WTC11 (cell line): ENCODE measurements around the gene TBRG1. TPM values are rescaled to one million over a fixed set of nuclear protein-coding genes. Genes with fewer than 3 reads are reported as not detected.

ENCODE experiments used
- ATAC-seq: fragments of 200-7000 bp; cut with Tn5 transposase; 2 replicates; pipeline ENCODE4 v1.10.0; 2021; ENCODE audit warnings: mild to moderate bottlenecking, moderate library complexity
- CTCF ChIA-PET: fragments of 300-600 bp; sonication (Branson Sonifier 250); formaldehyde crosslinking; loops from one replicate; lab custom pipeline; 2021; ENCODE audit warnings: antibody characterized with exemption; lab: Charles Lee
- POLR2A ChIA-PET: fragments of 350-600 bp; sonication (Branson Sonifier 250); formaldehyde crosslinking; loops from one replicate; lab custom pipeline; 2021; ENCODE audit warnings: antibody characterized with exemption; lab: Charles Lee
- DNase-seq: peaks from one replicate; pipeline ENCODE4 v3.0.0; 2021; ENCODE audit warnings: low spot score
- H3K27ac Mint-ChIP-seq: 2 replicates; pipeline ENCODE4 v1.8.0; 2021; ENCODE audit warnings: mixed read lengths
- H3K27me3 Mint-ChIP-seq: 2 replicates; pipeline ENCODE4 v1.8.0; 2021; ENCODE audit warnings: low read depth, mild to moderate bottlenecking, moderate library complexity, mixed read lengths
- H3K36me3 Mint-ChIP-seq: 2 replicates; pipeline ENCODE4 v1.8.0; 2021; ENCODE audit warnings: mixed read lengths
- H3K4me1 Mint-ChIP-seq: 2 replicates; pipeline ENCODE4 v1.8.0; 2022; ENCODE audit warnings: mixed read lengths
- H3K4me3 Mint-ChIP-seq: 2 replicates; pipeline ENCODE4 v1.8.0; 2021; ENCODE audit warnings: mild to moderate bottlenecking, moderate library complexity, mixed read lengths
- H3K9me3 Mint-ChIP-seq: 2 replicates; pipeline ENCODE4 v1.8.0; 2021; ENCODE audit warnings: mixed read lengths
- ATF3 ChIP-seq: sonication (generic); formaldehyde crosslinking; conservative IDR thresholded peaks from 2 replicates; pipeline ENCODE4 v1.8.1; 2022; ENCODE audit warnings: mild to moderate bottlenecking, missing genetic modification reagents
- ESRRA ChIP-seq: sonication (generic); formaldehyde crosslinking; IDR thresholded peaks from 2 replicates; pipeline ENCODE4 v1.8.1; 2022; ENCODE audit warnings: mild to moderate bottlenecking, missing genetic modification reagents, borderline replicate concordance
- GTF2I ChIP-seq: fragments of 250-450 bp; sonication (Bioruptor Pico); conservative IDR thresholded peaks from 2 replicates; pipeline ENCODE4 v1.4.0; 2021; ENCODE audit warnings: mild to moderate bottlenecking
- MXD4 ChIP-seq: fragments of 250-450 bp; sonication (Bioruptor Pico); IDR thresholded peaks from 2 replicates; pipeline ENCODE4 v1.8.0; 2021; ENCODE audit warnings: mild to moderate bottlenecking, moderate library complexity, borderline replicate concordance
- NFYB ChIP-seq: sonication (generic); formaldehyde crosslinking; conservative IDR thresholded peaks from 2 replicates; pipeline ENCODE4 v1.8.0; 2022; ENCODE audit warnings: low read depth, missing genetic modification reagents
- NR3C1 ChIP-seq: sonication (generic); formaldehyde crosslinking; conservative IDR thresholded peaks from 2 replicates; pipeline ENCODE4 v1.8.1; 2023; ENCODE audit warnings: low read depth, mild to moderate bottlenecking, missing genetic modification reagents
- RELA ChIP-seq: sonication (generic); formaldehyde crosslinking; IDR thresholded peaks from 2 replicates; pipeline ENCODE4 v1.8.1; 2022; ENCODE audit warnings: missing genetic modification reagents, mild to moderate bottlenecking, borderline replicate concordance
- TEAD1 ChIP-seq: sonication (generic); formaldehyde crosslinking; IDR thresholded peaks from 2 replicates; pipeline ENCODE4 v1.8.0; 2022; ENCODE audit warnings: mild to moderate bottlenecking, missing genetic modification reagents
- TP53 ChIP-seq: sonication (generic); formaldehyde crosslinking; IDR thresholded peaks from 2 replicates; pipeline ENCODE4 v1.8.1; 2023; ENCODE audit warnings: mild to moderate bottlenecking, missing genetic modification reagents
- USF1 ChIP-seq: sonication (generic); formaldehyde crosslinking; IDR thresholded peaks from 2 replicates; pipeline ENCODE4 v1.8.0; 2022; ENCODE audit warnings: mild to moderate bottlenecking, missing genetic modification reagents
- ZBTB21 ChIP-seq: sonication (generic); formaldehyde crosslinking; IDR thresholded peaks from 2 replicates; pipeline ENCODE4 v1.8.1; 2023; ENCODE audit warnings: mild to moderate bottlenecking, missing genetic modification reagents, borderline replicate concordance
- ZNF281 ChIP-seq: sonication (generic); formaldehyde crosslinking; IDR thresholded peaks from 2 replicates; pipeline ENCODE4 v1.8.0; 2023; ENCODE audit warnings: mild to moderate bottlenecking, missing genetic modification reagents
- ZNF423 ChIP-seq: fragments of 250-450 bp; sonication (Bioruptor Pico); IDR thresholded peaks from 2 replicates; pipeline ENCODE4 v2.1.2; 2022; ENCODE audit warnings: mild to moderate bottlenecking, moderate library complexity
- ZNF512 ChIP-seq: sonication (generic); formaldehyde crosslinking; IDR thresholded peaks from 2 replicates; pipeline ENCODE4 v1.8.1; 2022; ENCODE audit warnings: missing genetic modification reagents, borderline replicate concordance
- total RNA-seq: library from RNA; stranded (reverse); gene quantifications from 3 replicates; pipeline ENCODE4 v1.2.3, GENCODE V29; 2021
- TF ChIP-seq, protein P1 (sequence below): sonication (generic); formaldehyde crosslinking; IDR thresholded peaks from 2 replicates; pipeline ENCODE4 v1.8.0; 2022; ENCODE audit warnings: mild to moderate bottlenecking, missing genetic modification reagents
- TF ChIP-seq, protein P2 (sequence below): sonication (generic); formaldehyde crosslinking; IDR thresholded peaks from 2 replicates; pipeline ENCODE4 v1.8.1; 2023; ENCODE audit warnings: mild to moderate bottlenecking, missing genetic modification reagents, borderline replicate concordance
- TF ChIP-seq, protein P3 (sequence below): sonication (generic); formaldehyde crosslinking; IDR thresholded peaks from 2 replicates; pipeline ENCODE4 v1.8.0; 2022; ENCODE audit warnings: mild to moderate bottlenecking, missing genetic modification reagents
- TF ChIP-seq, protein P4 (sequence below): sonication (generic); formaldehyde crosslinking; IDR thresholded peaks from 2 replicates; pipeline ENCODE4 v1.8.0; 2022; ENCODE audit warnings: mild to moderate bottlenecking, missing genetic modification reagents

Gene TBRG1
- total RNA-seq, 1 experiment from 2014 or later = 30.0 TPM

GRCh38 chr11:124643042-124643604 lies 20.5 kb downstream of the TBRG1 start:
- no peak overlapping the region for H3K4me3 Mint-ChIP-seq
- H3K36me3 Mint-ChIP-seq = peaks cover 14% of the 10 kb centered on the region; the same call in 1 of the 2 replicates
- no peaks in the 10 kb centered on the region; the same call in 1 of the 2 replicates for H3K27me3 Mint-ChIP-seq
- ATAC-seq (no peak), DNase-seq (no peak)
- H3K4me1 Mint-ChIP-seq = peaks cover 9% of the 10 kb centered on the region
- H3K27ac Mint-ChIP-seq = no peak overlapping the region
- ChIA-PET CTCF (interaction anchor here (1.3 kb wide), 1 partner anchor 195 kb away, joined by 4 read pairs; no protein-coding TSS in a partner anchor), POLR2A (no interaction called here)
- peaks cover 9% of the 10 kb centered on the region for H3K9me3 Mint-ChIP-seq
- TF ChIP-seq ZNF423 (no peak), RELA (CRISPR knock-in tag) (no peak), ATF3 (CRISPR knock-in tag) (no peak), NR3C1 (CRISPR knock-in tag) (no peak), MXD4 (no peak), TEAD1 (CRISPR knock-in tag) (no peak)
- TF ChIP-seq, protein P1, sequence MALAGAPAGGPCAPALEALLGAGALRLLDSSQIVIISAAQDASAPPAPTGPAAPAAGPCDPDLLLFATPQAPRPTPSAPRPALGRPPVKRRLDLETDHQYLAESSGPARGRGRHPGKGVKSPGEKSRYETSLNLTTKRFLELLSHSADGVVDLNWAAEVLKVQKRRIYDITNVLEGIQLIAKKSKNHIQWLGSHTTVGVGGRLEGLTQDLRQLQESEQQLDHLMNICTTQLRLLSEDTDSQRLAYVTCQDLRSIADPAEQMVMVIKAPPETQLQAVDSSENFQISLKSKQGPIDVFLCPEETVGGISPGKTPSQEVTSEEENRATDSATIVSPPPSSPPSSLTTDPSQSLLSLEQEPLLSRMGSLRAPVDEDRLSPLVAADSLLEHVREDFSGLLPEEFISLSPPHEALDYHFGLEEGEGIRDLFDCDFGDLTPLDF (CRISPR knock-in tag) = no peak

DNA sequence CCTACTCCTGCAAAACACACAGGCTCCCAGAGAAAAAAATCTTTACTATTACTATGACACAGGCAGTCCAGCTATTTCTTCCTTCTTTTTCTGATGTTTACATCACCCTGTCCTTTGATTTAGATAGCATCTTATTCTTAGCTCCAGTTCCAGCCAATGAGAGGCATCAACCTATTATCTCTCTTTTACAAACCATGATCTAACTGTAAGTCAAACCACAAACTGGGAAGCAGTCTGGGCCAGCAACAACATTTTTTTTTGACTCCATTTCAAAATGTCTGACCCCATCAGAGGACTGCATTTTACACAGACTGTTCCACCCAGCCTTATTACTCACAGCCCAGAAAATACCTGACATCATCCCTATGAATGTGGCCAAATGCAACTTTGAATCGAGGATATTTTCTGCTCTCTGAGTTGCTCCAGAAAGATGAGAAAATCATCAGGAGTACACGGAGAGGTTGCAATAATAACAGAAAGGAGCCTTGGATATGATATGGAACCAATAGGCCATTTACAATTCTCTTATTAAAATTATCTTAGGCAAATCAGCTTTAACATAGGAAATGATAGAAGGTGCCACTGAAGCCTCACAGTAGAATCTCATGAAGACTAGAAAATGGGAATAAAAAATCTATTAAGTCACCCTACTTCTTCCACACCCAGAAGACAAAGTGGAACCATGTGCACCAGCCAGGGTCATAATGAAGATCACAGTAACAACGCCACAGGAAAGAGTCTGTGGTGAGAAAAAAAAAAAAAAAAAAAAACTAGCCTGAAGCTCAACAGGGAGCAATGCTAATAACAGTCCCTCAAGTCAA lies 21.2 kb downstream of the TBRG1 start:
- DNase-seq (no peak), ATAC-seq (no peak)
- POLR2A ChIA-PET = no interaction called here
- H3K4me1 Mint-ChIP-seq = peaks cover 6% of the 10 kb centered on the region
- no peaks in the 10 kb centered on the region; the same call in 1 of the 2 replicates for H3K27me3 Mint-ChIP-seq
- peaks cover 14% of the 10 kb centered on the region; the same call in 1 of the 2 replicates for H3K36me3 Mint-ChIP-seq
- H3K4me3 Mint-ChIP-seq = no peak overlapping the region
- H3K9me3 Mint-ChIP-seq = peaks cover 9% of the 10 kb centered on the region
- H3K27ac Mint-ChIP-seq = no peak overlapping the region
- CTCF ChIA-PET = interaction anchor here (0.6 to 2.0 kb wide), 19 partner anchors 11 to 799 kb away, joined by 3 to 9 read pairs (median 4); partner anchors contain the start of genes NRGN, SIAE, SPA17 and TBRG1
- no peak for TF ChIP-seq GTF2I (CRISPR knock-in tag)
- TF ChIP-seq RELA (CRISPR knock-in tag) = no peak
- no peak for TF ChIP-seq ZBTB21 (CRISPR knock-in tag)
- TF ChIP-seq ESRRA (CRISPR knock-in tag) = no peak
- TF ChIP-seq, protein P2, sequence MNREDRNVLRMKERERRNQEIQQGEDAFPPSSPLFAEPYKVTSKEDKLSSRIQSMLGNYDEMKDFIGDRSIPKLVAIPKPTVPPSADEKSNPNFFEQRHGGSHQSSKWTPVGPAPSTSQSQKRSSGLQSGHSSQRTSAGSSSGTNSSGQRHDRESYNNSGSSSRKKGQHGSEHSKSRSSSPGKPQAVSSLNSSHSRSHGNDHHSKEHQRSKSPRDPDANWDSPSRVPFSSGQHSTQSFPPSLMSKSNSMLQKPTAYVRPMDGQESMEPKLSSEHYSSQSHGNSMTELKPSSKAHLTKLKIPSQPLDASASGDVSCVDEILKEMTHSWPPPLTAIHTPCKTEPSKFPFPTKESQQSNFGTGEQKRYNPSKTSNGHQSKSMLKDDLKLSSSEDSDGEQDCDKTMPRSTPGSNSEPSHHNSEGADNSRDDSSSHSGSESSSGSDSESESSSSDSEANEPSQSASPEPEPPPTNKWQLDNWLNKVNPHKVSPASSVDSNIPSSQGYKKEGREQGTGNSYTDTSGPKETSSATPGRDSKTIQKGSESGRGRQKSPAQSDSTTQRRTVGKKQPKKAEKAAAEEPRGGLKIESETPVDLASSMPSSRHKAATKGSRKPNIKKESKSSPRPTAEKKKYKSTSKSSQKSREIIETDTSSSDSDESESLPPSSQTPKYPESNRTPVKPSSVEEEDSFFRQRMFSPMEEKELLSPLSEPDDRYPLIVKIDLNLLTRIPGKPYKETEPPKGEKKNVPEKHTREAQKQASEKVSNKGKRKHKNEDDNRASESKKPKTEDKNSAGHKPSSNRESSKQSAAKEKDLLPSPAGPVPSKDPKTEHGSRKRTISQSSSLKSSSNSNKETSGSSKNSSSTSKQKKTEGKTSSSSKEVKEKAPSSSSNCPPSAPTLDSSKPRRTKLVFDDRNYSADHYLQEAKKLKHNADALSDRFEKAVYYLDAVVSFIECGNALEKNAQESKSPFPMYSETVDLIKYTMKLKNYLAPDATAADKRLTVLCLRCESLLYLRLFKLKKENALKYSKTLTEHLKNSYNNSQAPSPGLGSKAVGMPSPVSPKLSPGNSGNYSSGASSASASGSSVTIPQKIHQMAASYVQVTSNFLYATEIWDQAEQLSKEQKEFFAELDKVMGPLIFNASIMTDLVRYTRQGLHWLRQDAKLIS (CRISPR knock-in tag) = no peak
- no peak for TF ChIP-seq ZNF281
- TF ChIP-seq NFYB = no peak
- TF ChIP-seq ZNF512 (CRISPR knock-in tag) = no peak
- no peak for TF ChIP-seq ATF3 (CRISPR knock-in tag)
- no peak for TF ChIP-seq USF1
- no peak for TF ChIP-seq ZNF423
- no peak for TF ChIP-seq TP53
- TF ChIP-seq, protein P3, sequence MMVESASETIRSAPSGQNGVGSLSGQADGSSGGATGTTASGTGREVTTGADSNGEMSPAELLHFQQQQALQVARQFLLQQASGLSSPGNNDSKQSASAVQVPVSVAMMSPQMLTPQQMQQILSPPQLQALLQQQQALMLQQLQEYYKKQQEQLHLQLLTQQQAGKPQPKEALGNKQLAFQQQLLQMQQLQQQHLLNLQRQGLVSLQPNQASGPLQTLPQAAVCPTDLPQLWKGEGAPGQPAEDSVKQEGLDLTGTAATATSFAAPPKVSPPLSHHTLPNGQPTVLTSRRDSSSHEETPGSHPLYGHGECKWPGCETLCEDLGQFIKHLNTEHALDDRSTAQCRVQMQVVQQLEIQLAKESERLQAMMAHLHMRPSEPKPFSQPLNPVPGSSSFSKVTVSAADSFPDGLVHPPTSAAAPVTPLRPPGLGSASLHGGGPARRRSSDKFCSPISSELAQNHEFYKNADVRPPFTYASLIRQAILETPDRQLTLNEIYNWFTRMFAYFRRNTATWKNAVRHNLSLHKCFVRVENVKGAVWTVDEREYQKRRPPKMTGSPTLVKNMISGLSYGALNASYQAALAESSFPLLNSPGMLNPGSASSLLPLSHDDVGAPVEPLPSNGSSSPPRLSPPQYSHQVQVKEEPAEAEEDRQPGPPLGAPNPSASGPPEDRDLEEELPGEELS = no peak
- TF ChIP-seq, protein P4, sequence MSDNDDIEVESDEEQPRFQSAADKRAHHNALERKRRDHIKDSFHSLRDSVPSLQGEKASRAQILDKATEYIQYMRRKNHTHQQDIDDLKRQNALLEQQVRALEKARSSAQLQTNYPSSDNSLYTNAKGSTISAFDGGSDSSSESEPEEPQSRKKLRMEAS (CRISPR knock-in tag) = no peak
